GM18526 (cell line): ENCODE measurements around the gene GXYLT1.

Experiments used
- POLR2A ChIP-seq: IDR thresholded peaks from 3 replicates; pipeline ENCODE4 v1.6.1; 2011; ENCODE audit not compliant: insufficient read length; ENCODE audit errors: extremely low read depth

Gene GXYLT1

DNA sequence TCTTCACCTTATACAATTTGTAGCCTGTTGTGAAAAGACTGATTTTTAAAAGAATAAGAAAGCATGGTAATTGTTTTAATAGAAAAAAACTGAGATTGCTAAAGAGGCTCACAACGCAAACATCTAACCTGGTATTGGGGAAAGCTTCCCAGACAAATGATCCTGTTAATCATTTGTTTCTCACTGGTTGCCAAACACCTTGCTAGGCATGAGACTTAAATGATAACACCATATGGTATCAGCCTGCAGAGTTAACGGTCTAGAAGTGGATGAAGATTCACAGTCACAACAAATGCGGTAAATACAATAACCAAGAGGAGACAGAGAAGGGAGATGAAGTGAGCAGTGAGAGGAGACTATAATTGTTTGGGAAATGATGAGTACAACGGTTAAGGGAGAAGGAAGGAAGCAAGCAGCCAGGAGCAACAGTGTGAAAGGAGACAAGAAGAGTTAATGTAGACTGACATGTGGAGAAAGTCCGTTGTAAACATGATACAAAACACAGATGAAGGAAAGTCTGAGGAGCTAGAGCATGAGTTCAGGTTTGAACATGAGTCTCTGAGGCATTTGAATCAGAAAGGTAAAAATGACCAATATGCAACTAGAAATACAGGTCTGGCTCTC, 19.8 kb downstream of the GXYLT1 start:
- TF ChIP-seq POLR2A: no peak

DNA sequence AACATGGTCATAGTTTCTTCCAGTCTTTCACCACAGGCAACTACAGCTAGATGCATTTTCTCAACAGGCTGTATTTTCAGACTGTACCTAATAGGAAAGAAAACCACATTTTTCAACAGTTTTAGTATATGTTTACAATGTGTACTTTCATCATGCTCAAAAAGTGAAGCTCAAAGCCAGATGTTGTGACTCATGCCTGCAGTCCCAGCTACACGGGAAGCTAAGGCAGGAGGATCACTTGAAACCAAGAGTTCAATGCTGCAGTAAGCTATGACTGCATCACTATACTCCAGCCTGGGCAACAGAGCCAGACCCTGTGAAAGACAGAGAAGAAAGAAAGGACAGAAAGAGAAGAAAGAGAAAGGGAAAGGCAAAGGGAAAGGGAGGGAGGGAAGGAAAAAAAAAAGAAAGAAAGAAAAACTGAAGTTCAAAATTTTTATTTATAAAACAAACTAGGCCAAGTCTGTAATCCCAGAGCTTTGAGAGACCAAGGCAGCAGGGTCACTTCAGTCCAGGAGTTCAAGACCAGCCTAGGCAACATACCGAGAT, 25.5 kb downstream of the GXYLT1 start:
- TF ChIP-seq POLR2A: no peak

DNA sequence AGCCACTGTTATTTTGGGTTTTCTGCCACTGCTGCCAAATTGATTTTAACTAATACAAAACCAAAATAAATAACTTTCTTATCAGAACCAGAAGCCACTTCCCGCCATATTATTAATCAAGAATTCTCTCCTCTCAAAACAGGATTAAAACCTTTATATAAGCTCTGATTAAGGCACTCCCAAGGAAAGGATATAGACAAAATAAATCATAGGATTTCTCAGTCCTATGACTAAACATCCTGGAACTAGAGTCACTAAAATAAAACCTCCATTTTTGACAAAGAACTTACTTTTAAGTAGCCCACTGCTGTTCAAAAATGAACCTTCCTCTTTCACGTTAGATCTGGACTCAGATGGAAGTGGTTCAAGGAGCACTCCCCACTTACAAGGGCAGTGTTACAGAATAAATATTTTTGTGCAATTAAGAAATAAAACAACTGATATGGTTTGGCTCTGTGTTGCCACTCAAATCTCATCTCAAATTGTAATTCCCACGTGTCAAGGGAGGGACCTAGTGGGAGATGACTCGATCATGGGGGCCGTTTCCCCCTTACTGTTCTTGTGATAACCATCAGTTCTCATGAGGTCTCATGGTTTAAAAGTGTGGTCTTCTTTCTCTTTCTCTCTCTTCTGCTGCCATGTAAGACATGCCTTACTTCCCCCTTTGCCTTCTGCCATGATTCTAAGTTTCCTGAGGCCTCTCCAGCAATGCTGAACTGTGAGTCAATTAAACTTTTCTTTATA, 26.4 kb downstream of the GXYLT1 start:
- TF ChIP-seq POLR2A: no peak

DNA sequence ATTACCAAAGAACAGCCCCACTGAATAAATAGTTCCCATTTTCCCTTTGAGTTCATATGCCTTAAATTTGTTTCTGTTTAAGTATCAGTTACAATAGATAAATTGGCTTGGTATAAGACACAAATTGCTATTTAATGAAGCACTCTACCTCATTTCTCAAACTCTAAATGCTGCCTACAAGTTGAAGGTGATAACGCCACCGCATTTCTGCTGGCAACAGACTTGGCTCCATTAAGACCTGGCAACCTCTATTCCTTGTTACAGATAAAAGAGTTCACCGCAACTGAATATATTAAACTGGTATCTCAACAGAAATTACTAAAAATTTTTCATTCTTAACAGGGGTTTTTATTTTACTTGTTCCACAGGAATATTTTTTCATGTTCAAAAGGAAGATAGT, 35.6 kb downstream of the GXYLT1 start:
- no peak for TF ChIP-seq POLR2A

DNA sequence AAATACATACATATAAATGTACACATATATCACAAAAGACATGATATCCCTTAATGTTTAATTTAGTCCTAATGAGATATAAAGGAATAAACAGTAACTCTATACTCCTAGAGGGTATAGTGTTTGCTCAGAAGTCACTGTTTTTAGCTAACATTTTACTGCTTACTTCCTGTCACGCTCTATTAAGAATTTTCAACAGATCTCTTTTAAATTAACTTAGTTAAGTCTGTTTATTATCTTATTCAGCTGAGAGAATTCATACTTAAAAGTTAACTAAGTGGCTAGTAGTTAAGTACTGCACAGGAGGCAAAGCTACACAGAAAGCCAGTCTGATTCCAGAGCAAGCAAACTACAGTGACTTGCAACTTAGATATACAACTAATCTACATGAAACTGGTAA, 39.9 kb downstream of the GXYLT1 start:
- no peak for TF ChIP-seq POLR2A

DNA sequence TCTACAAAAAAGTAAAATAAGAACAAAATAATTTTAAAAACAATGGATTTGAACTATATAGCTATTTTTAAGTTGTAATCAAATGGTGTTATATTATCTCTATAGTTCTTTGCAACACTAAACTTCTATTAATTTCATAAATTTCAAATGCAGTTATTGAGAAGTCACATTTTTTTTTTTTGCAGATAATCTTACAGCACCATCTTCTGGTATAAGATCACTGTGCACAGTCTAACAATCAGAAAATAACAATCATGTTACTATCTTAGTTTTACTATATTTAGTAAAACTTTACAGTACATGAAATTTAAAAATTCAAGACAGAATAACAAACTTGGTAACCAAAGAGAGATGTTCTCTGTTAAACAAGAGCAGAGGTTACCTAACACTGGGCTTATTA, 40.6 kb downstream of the GXYLT1 start:
- no peak for TF ChIP-seq POLR2A

DNA sequence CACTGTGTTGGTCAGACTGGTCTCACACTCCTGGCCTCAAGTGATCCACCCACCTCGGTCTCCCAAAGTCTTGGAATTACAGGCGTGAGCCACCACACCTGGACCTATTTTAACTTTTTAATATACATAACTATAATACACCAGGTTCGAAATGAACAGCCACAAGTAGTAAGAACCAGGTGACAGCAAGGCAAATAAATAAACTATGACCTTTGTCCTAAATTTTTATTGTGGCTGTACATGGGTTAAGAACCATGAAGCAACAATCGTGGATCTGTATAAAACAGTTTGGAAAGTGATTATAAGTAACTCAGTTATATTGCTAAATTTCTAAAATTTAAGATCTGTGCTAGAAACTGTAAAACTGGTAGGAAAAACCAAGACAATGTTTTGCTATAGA, 41.5 kb downstream of the GXYLT1 start:
- no peak for TF ChIP-seq POLR2A

DNA sequence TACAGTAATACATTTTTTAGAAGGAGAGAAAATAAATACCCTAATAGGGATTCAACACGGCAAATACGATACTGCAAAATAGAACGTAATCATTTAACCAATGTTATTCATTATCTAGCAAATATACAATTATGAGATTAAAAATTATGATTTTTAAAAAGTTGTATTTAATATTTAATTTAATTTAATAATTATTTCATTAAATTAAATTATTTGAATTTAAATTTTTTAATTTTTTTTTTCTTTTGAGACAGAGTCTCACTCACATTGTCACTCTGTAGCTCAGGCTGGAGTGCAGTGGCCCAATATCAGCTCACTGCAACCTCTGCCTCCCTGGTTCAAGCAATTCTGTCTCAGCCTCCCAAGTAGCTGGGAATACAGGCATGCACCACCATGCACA, 42.0 kb downstream of the GXYLT1 start:
- no peak for TF ChIP-seq POLR2A

DNA sequence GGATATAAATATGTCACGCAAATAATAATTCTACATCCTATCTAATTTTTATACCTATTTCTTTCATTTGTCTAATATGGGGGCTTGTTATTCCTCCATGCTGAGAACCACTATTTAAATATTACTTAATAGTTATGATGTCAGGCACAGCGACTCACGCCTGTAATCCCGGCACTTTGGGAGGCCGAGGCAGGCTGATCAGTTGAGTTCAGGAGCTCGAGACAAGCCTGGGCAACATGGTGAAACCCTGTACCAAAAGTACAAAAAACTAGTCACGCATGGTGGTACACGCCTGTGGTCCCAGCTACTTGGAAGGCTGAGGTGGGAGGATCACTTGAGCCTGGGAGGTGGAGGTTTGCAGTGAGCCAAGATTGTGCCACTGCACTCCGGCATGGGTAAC, 45.2 kb downstream of the GXYLT1 start:
- no peak for TF ChIP-seq POLR2A

DNA sequence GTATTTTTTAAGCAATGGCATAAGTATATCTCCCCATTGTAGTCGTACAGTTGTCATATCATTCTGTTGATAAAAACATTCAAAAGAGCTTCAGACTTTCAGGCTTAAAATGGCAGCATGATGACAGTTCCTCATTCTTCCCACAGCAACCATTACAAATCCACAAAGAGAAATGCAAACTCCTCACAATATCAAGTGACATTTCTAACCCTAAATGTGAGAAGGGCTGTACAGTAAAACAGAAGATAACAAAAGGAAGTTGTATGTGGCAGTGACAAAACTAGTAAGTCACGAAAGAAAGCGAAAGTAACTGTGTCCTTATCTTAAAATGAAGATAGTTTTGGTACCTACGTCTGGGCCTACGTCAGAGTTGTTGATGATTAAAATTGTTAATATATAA, 46.7 kb downstream of the GXYLT1 start:
- TF ChIP-seq POLR2A: no peak

DNA sequence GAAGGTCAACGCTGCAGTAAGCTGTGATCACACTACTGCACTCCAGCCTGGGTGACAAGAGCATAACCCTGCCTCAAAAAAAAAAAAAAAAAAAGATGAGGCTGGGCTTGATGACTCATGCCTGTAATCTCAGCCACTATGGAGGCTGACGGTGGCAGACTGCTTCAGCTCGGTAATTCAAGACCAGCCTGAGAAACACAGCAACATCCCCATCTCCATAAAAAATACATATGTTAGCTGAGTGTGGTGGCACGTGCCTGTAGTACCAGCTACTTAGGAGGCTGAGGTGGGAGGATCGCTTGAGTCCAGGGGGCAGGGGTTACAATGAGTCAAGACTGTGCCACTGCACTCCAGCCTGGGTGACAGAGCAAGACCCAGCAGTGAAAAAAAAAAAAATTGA, 50.4 kb downstream of the GXYLT1 start:
- TF ChIP-seq POLR2A: no peak

DNA sequence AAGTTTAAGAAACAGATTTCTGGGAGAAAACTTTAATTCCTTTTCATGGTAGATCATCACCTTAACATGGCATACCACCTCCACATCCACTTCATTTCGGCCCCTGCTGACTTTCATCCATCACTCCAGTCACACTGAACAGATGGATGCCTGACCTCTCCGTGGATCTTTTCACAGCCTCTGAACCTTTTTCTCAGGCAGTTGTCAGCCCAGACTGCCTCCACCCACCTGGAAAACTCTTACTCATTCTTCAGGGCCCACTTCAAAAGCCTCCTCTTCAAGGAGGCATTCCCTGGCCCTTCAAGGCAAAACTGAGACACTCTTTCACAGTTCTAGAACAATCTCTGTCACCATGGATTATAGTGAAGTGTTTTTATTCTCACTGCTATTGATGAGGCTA, 52.9 kb downstream of the GXYLT1 start:
- TF ChIP-seq POLR2A: no peak

DNA sequence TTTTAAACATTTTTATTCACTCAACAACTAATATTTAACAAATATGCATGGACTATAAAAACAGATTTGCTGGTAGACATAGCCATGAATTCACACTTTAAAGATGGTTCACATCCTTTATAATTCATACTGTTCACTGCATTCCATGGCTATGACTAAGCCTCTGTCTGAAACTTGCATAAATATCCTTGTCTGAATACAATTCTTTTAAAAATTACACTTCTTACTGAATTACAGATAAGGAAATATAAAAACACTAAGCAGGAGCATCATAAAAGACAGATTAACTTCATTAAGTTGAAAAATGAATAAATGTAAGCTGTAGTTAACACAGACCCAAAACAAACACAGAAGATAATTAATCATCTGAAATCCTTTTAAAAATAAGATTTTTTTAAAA, 53.8 kb downstream of the GXYLT1 start:
- no peak for TF ChIP-seq POLR2A

DNA sequence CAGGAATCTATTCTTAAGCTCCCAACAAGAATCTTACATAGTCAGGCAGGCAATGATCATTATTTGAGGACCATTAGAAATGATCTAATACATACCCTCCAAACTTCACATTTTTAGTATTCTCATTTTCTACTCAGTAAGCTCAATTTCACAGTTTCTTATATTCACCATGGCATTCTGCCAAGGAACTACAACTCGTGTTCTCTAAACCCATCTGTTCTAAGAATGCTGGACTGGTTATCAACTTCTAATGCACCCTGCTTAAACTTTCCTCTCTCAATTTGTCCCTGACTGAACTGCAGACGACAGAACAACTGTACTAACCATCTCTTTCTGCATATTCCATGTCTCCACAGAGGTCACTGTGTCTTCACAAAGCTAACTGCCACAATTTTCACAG, 58.6 kb downstream of the GXYLT1 start:
- TF ChIP-seq POLR2A: no peak

DNA sequence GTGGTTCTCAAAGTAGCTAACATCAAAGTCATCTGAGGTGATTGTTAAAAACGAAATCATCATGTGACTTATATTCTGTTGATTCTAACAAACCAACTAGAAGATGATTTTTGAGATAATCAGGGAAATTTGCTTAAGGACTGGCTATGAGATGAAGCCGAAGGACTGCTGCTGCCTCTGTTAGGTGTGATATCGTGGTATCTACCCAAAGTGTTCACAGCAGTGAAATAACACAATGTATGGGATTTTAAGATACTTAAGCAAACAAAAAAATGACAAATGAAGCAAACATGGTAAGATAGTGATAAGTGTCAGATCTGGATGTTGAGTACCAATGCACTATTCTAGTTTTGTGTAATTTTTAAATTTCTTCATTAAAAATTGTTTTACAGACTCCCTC, 59.1 kb downstream of the GXYLT1 start:
- no peak for TF ChIP-seq POLR2A

DNA sequence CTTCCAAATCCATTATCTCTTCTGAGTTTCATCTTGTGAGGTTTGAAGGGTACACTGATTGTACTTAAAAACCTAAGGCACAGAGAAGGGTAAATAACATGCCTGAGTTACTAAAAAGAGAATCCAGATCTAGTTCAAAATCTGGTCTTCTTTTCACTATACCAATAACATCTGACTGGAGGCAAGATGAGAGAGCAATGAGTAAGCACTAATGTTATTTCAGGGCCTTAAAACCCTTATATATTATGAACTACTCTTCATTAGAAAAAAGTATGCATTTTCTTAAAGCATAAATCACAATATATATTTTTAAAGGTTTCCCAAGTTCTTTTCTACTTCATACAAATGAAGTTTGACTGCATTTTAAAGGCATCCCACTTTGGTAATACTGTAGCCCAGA, 60.2 kb downstream of the GXYLT1 start:
- no peak for TF ChIP-seq POLR2A

DNA sequence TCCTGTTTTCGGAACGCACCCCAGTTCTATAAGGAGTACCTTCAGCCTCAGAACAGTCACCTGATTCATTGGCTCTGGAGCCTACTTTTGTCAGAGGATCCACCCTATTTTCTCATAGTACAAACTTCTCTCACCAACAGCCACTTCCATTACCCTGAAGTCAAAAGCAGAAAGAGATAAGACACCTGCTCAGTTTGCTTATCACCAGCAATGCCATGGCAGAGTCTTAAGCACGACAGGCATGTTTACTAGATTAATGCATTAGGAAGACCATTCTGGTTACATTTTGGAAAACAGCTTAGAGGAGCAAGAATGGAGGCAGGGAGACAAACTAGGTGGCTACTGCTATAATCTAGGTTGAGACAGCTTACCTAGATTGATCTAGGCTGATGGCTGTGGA, 67.7 kb downstream of the GXYLT1 start:
- no peak for TF ChIP-seq POLR2A
